B cell (primary cell): ENCODE results near the gene GMPPA. TPM values are rescaled to one million over a fixed set of nuclear protein-coding genes. Genes with fewer than 3 reads are reported as not detected.

Experiments
- ATAC-seq: fragments of 200-7000 bp; cut with Tn5 transposase; one replicate; pipeline ENCODE4 v1.10.0; 2021; ENCODE audit warnings: low read depth, mild to moderate bottlenecking, moderate number of reproducible peaks, moderate library complexity
- CTCF ChIA-PET: fragments of 350-600 bp; sonication (Branson Sonifier 250); formaldehyde crosslinking; loops from one replicate; lab custom pipeline; 2021; ENCODE audit warnings: antibody characterized with exemption, inconsistent platforms; lab: Charles Lee
- POLR2A ChIA-PET: fragments of 350-600 bp; sonication (Branson Sonifier 250); formaldehyde crosslinking; loops from one replicate; lab custom pipeline; 2021; ENCODE audit warnings: antibody characterized with exemption; lab: Charles Lee
- DNase-seq: peaks from one replicate; pipeline ENCODE4 v3.0.0; 2013
- H2AFZ ChIP-seq: 2 replicates; pipeline ENCODE4 v1.6.1; 2012; ENCODE audit warnings: mild to moderate bottlenecking, low read depth, low read length; ENCODE audit not compliant: insufficient read depth, poor library complexity, severe bottlenecking
- H3K27ac ChIP-seq, 2 donors: 1 replicate in 1 of 2; 2 replicates in 1 of 2; pipeline ENCODE4 v1.5.1; 2012 to 2013; ENCODE audit warnings: low read length in 2 of 2, mild to moderate bottlenecking in 2 of 2, moderate library complexity in 1 of 2
- H3K27me3 ChIP-seq, 4 experiments: fragments of 200-600 bp in 1 of 4; sonication (generic) in 1 of 4; replicated peaks in 1 of 4; 1 replicate in 2 of 4; 2 replicates in 2 of 4; pipeline versions ENCODE4 v1.6.1 to v1.7.0; 2013 to 2016; ENCODE audit warnings: low read length in 3 of 4, mild to moderate bottlenecking in 2 of 4, mixed read lengths in 1 of 4, moderate library complexity in 1 of 4; ENCODE audit not compliant: insufficient read depth in 4 of 4, control insufficient read depth in 3 of 4; ENCODE audit errors: control extremely low read depth in 1 of 4
- H3K36me3 ChIP-seq, 2 experiments: replicated peaks in 1 of 2; 1 replicate in 1 of 2; 2 replicates in 1 of 2; pipeline versions ENCODE4 v1.6.1 to v1.7.1; 2013; ENCODE audit warnings: low read length in 1 of 2; ENCODE audit not compliant: insufficient read depth in 2 of 2, control insufficient read depth in 1 of 2; ENCODE audit errors: control extremely low read depth in 1 of 2, extremely low read depth in 1 of 2
- H3K4me1 ChIP-seq, 2 donors: fragments of 200-600 bp in 1 of 2; sonication (generic) in 1 of 2; 1 replicate in 1 of 2; 2 replicates in 1 of 2; pipeline versions ENCODE4 v1.5.1 to v1.6.1; 2013 to 2017; ENCODE audit warnings: low read length in 2 of 2; ENCODE audit not compliant: control insufficient read depth in 2 of 2, insufficient read depth in 2 of 2
- H3K4me2 ChIP-seq: replicated peaks from 2 replicates; pipeline ENCODE3; 2012; ENCODE audit warnings: mild to moderate bottlenecking, low read depth, low read length; ENCODE audit not compliant: poor library complexity, severe bottlenecking
- H3K4me3 ChIP-seq, 5 experiments: fragments of 200-600 bp in 1 of 5; sonication (generic) in 1 of 5; 1 replicate in 3 of 5; 2 replicates in 2 of 5; pipeline versions ENCODE4 v1.5.1 to v1.7.0; 2011 to 2016; ENCODE audit warnings: low read length in 4 of 5, mild to moderate bottlenecking in 4 of 5, low read depth in 2 of 5, control low read depth in 1 of 5, moderate library complexity in 1 of 5; ENCODE audit not compliant: insufficient read depth in 1 of 5; ENCODE audit errors: control extremely low read depth in 1 of 5, extremely low read depth in 1 of 5
- H3K79me2 ChIP-seq: fragments of 200-600 bp; sonication (generic); one replicate; pipeline ENCODE4 v1.6.0; 2016; ENCODE audit warnings: low read length; ENCODE audit not compliant: control insufficient read depth, insufficient read depth
- H3K9ac ChIP-seq: fragments of 200-600 bp; sonication (generic); 2 replicates; pipeline ENCODE4 v1.6.1; 2017; ENCODE audit warnings: mild to moderate bottlenecking, low read length, moderate library complexity
- H3K9me3 ChIP-seq, 3 donors: one replicate each; pipeline versions ENCODE4 v1.6.1 to v1.7.1; 2013; ENCODE audit warnings: low read length in 2 of 3; ENCODE audit not compliant: control insufficient read depth in 2 of 3, insufficient read depth in 1 of 3; ENCODE audit errors: control extremely low read depth in 1 of 3
- H4K20me1 ChIP-seq: 2 replicates; pipeline ENCODE4 v1.6.0; 2012; ENCODE audit warnings: mild to moderate bottlenecking, low read length; ENCODE audit not compliant: insufficient read depth, control insufficient read depth, poor library complexity, severe bottlenecking
- H3K27ac Mint-ChIP-seq: one replicate; pipeline ENCODE4 v1.8.0; 2021; ENCODE audit warnings: mixed read lengths
- H3K27me3 Mint-ChIP-seq: one replicate; pipeline ENCODE4 v1.8.0; 2021; ENCODE audit warnings: mixed read lengths
- H3K4me1 Mint-ChIP-seq: one replicate; pipeline ENCODE4 v1.8.0; 2021; ENCODE audit warnings: mixed read lengths
- H3K4me3 Mint-ChIP-seq: one replicate; pipeline ENCODE4 v1.8.0; 2021; ENCODE audit warnings: mixed read lengths
- H3K9me3 Mint-ChIP-seq: one replicate; pipeline ENCODE4 v1.8.0; 2022; ENCODE audit warnings: mixed read lengths; ENCODE audit not compliant: insufficient read depth
- CTCF ChIP-seq: fragments of 200-600 bp; IDR thresholded peaks from one replicate; pipeline ENCODE4 v1.8.0; 2022; ENCODE audit warnings: antibody characterized with exemption, mild to moderate bottlenecking
- EZH2 ChIP-seq: IDR thresholded peaks from 2 replicates; pipeline ENCODE4 v1.6.1; 2012; ENCODE audit warnings: borderline replicate concordance, low read depth, mild to moderate bottlenecking, moderate library complexity, low read length; ENCODE audit not compliant: insufficient read depth, poor library complexity, severe bottlenecking
- WGBS: methylation state at CpG from one replicate; pipeline ENCODE4 v1.1.5; 2013; ENCODE audit warnings: missing lambda C conversion rate; ENCODE audit not compliant: insufficient coverage; 5-methylcytosine and 5-hydroxymethylcytosine counted together
- intact Hi-C: fragments of 100-400 bp; cut with micrococcal nuclease; formaldehyde crosslinking; loops from one replicate; pipeline ENCODE4 v1.10.0; 2022
- polyA plus RNA-seq: library from polyadenylated mRNA; depleted of rRNA; stranded (reverse); fragments of >200 nt; gene quantifications from 2 replicates; pipeline ENCODE4 v1.2.3, GENCODE V29; 2012
- total RNA-seq, 2 donors: library from RNA; stranded (reverse); fragments of 120-200 nt in 1 of 2; gene quantifications; 1 replicate in 1 of 2; 2 replicates in 1 of 2; pipeline versions ENCODE4 v1.2.3 to v1.2.4, GENCODE V29; 2013 to 2022

The GMPPA gene
- total and polyA plus RNA-seq, 2 donors (not counting 1 experiment from before 2014, with no cell fraction given), result 27.8 to 67.9 TPM

- H3K36me3 ChIP-seq, result no peaks in the 10 kb centered on the region
- peaks cover 4 to 5% of the 10 kb centered on the region in 2 donors for H3K4me1 ChIP-seq
- no peak overlapping the region for H3K27ac ChIP-seq
- POLR2A ChIA-PET, result no interaction called here
- no peak overlapping the region for H3K4me3 Mint-ChIP-seq
- H3K9ac ChIP-seq, result no peak overlapping the region
- CTCF ChIA-PET, result interaction anchor here (0.8 to 8.8 kb wide), 11 partner anchors 9 to 473 kb away, joined by 3 to 146 read pairs (median 10); partner anchors contain the start of gene GMPPA
- H3K27me3 ChIP-seq, result peaks cover 0 to 54% (median 18%) of the 10 kb centered on the region in 4 experiments
- H3K27me3 Mint-ChIP-seq, result peaks cover 60% of the 10 kb centered on the region
- no peak overlapping the region for H2AFZ ChIP-seq
- no peak for ATAC-seq
- no peak for DNase-seq
- 78% methylated on average over 14 of the region's 20 CpGs for WGBS
- peaks cover 3% of the 10 kb centered on the region for H3K4me1 Mint-ChIP-seq
- H3K9me3 ChIP-seq, result no peaks in the 10 kb centered on the region
- no peaks in the 10 kb centered on the region for H4K20me1 ChIP-seq
- no peaks in the 10 kb centered on the region for H3K9me3 Mint-ChIP-seq
- H3K4me2 ChIP-seq, result no peak overlapping the region
- H3K79me2 ChIP-seq, result no peaks in the 10 kb centered on the region
- no peak overlapping the region for H3K27ac Mint-ChIP-seq
- H3K4me3 ChIP-seq, result no peak overlapping the region
- intact Hi-C loops, result no loop called here
- TF ChIP-seq CTCF (no peak), EZH2 (no peak)
Measured at GRCh38 chr2:219531639-219532377, 33.1 kb downstream of the GMPPA start.

GRCh38 chr2:219532378-219532649 is 33.6 kb downstream of the GMPPA start:
- no peak overlapping the region for H3K4me3 Mint-ChIP-seq

More at GRCh38 chr2:219532378-219532649, 33.6 kb downstream of the GMPPA start:
- Mint-ChIP-seq H3K4me1 (peaks cover 3% of the 10 kb centered on the region), H3K27ac (no peak overlapping the region), H3K27me3 (peaks cover 57% of the 10 kb centered on the region), H3K9me3 (no peaks in the 10 kb centered on the region)
- H3K4me1 ChIP-seq, result peaks cover 4 to 5% of the 10 kb centered on the region in 2 donors
- no peak for ATAC-seq
- intact Hi-C loops, result no loop called here
- WGBS, result 92% methylated on average over 7 of the region's 8 CpGs
- POLR2A ChIA-PET, result no interaction called here
- no peak overlapping the region for H3K4me3 ChIP-seq
- TF ChIP-seq CTCF (no peak), EZH2 (no peak)
- no peak overlapping the region for H3K9ac ChIP-seq
- H3K27me3 ChIP-seq, result peaks cover 0 to 52% (median 18%) of the 10 kb centered on the region in 4 experiments
- no peak overlapping the region for H3K4me2 ChIP-seq
- H3K27ac ChIP-seq, result no peak overlapping the region
- DNase-seq, result no peak
- H4K20me1 ChIP-seq, result no peaks in the 10 kb centered on the region
- no peaks in the 10 kb centered on the region for H3K79me2 ChIP-seq
- CTCF ChIA-PET, result interaction anchor here (0.9 to 8.8 kb wide), 4 partner anchors 9 to 72 kb away, joined by 3 to 146 read pairs (median 63); partner anchors contain the start of gene GMPPA
- no peaks in the 10 kb centered on the region for H3K36me3 ChIP-seq
- H2AFZ ChIP-seq, result no peak overlapping the region
- H3K9me3 ChIP-seq, result no peaks in the 10 kb centered on the region
